Naive thymus-derived CD4-positive, alpha-beta T cell (primary cell): ENCODE measurements around the gene POLR2J. TPM values are rescaled to one million over a fixed set of nuclear protein-coding genes. Genes with fewer than 3 reads are reported as not detected.

Experiments used
- ATAC-seq: fragments of 150-1000 bp; cut with Tn5 transposase; 2 replicates; pipeline ENCODE4 v1.10.0; 2021; ENCODE audit warnings: mild to moderate bottlenecking, moderate library complexity
- CTCF ChIA-PET: fragments of 350-600 bp; sonication (Branson Sonifier 250); formaldehyde crosslinking; loops from one replicate; lab custom pipeline; 2021; ENCODE audit warnings: antibody characterized with exemption; lab: Charles Lee
- POLR2A ChIA-PET: fragments of 350-600 bp; sonication (Branson Sonifier 250); formaldehyde crosslinking; loops from one replicate; lab custom pipeline; 2021; ENCODE audit warnings: antibody characterized with exemption, inconsistent platforms; lab: Charles Lee
- DNase-seq, 9 donors: peaks; one replicate each; pipeline versions ENCODE4 v3.0.0 to v3.0.0-alpha.2; 2020 to 2022; ENCODE audit warnings: mixed read lengths in 1 of 9
- H3K27ac ChIP-seq: one replicate; pipeline ENCODE4 v1.7.0; 2013; ENCODE audit warnings: mild to moderate bottlenecking, low read depth, low read length, moderate library complexity
- H3K27me3 ChIP-seq, 2 donors: one replicate each; pipeline ENCODE4 v1.7.0; 2013; ENCODE audit warnings: low read length in 2 of 2, mild to moderate bottlenecking in 2 of 2, moderate library complexity in 2 of 2; ENCODE audit not compliant: control insufficient read depth in 2 of 2, insufficient read depth in 2 of 2
- H3K36me3 ChIP-seq, 3 experiments: 1 replicate in 2 of 3; 2 replicates in 1 of 3; pipeline ENCODE4 v1.7.0; 2013; ENCODE audit warnings: low read length in 3 of 3, mild to moderate bottlenecking in 3 of 3, moderate library complexity in 1 of 3; ENCODE audit not compliant: insufficient read depth in 3 of 3, control insufficient read depth in 2 of 3
- H3K4me1 ChIP-seq, 2 donors: one replicate each; pipeline ENCODE4 v1.7.0; 2013; ENCODE audit warnings: low read length in 2 of 2, mild to moderate bottlenecking in 2 of 2, moderate library complexity in 1 of 2; ENCODE audit not compliant: control insufficient read depth in 2 of 2, insufficient read depth in 2 of 2
- H3K4me3 ChIP-seq: 2 replicates; pipeline ENCODE4 v1.7.0; 2013; ENCODE audit warnings: mild to moderate bottlenecking, low read length
- H3K9me3 ChIP-seq, 3 experiments: 1 replicate in 2 of 3; 2 replicates in 1 of 3; pipeline ENCODE4 v1.7.0; 2013; ENCODE audit warnings: low read length in 3 of 3; ENCODE audit not compliant: control insufficient read depth in 2 of 3
- H3K27ac Mint-ChIP-seq, 9 donors: one replicate each; pipeline ENCODE4 v1.8.0; 2020 to 2022; ENCODE audit warnings: mixed read lengths in 9 of 9, mild to moderate bottlenecking in 8 of 9, moderate library complexity in 5 of 9, inconsistent platforms in 2 of 9
- H3K27me3 Mint-ChIP-seq, 5 donors: one replicate each; pipeline ENCODE4 v1.8.0; 2021 to 2022; ENCODE audit warnings: mixed read lengths in 5 of 5, mild to moderate bottlenecking in 1 of 5
- H3K36me3 Mint-ChIP-seq, 5 donors: one replicate each; pipeline ENCODE4 v1.8.0; 2020 to 2022; ENCODE audit warnings: mixed read lengths in 5 of 5, mild to moderate bottlenecking in 3 of 5, inconsistent platforms in 1 of 5
- H3K4me1 Mint-ChIP-seq, 7 donors: one replicate each; pipeline ENCODE4 v1.8.0; 2020 to 2022; ENCODE audit warnings: mixed read lengths in 7 of 7, mild to moderate bottlenecking in 3 of 7, inconsistent platforms in 1 of 7
- H3K4me3 Mint-ChIP-seq, 10 donors: one replicate each; pipeline ENCODE4 v1.8.0; 2020 to 2022; ENCODE audit warnings: mild to moderate bottlenecking in 10 of 10, mixed read lengths in 10 of 10, moderate library complexity in 6 of 10, inconsistent platforms in 2 of 10
- H3K9me3 Mint-ChIP-seq, 11 donors: one replicate each; pipeline ENCODE4 v1.8.0; 2020 to 2022; ENCODE audit warnings: mixed read lengths in 11 of 11, mild to moderate bottlenecking in 4 of 11, inconsistent platforms in 1 of 11, moderate library complexity in 1 of 11
- intact Hi-C, 2 donors: fragments of 100-400 bp; cut with micrococcal nuclease; formaldehyde crosslinking; loops; one replicate each; pipeline ENCODE4 v1.15.1; 2023
- polyA plus RNA-seq, 2 donors: library from polyadenylated mRNA; unstranded; fragments of 300-500 nt; fragmentation: Illumina TruSeq; gene quantifications; one replicate each; pipeline ENCODE4 v1.2.3, GENCODE V29; 2021
- total RNA-seq, 6 experiments: library from RNA in 5 of 6; stranded (reverse) in 5 of 6; gene quantifications; 1 replicate in 5 of 6; 2 replicates in 1 of 6; pipeline ENCODE4 v1.2.3 and lab custom pipeline; 2021 to 2026

POLR2J gene
- total and polyA plus RNA-seq, 7 experiments from 2014 or later = 36.9 to 109 (median 43.3) TPM

GRCh38 chr7:102466097-102466496, 12.6 kb downstream of the POLR2J start:
- no peaks in the 10 kb centered on the region for H3K27me3 Mint-ChIP-seq
- peaks cover 0 to 40% (median 0%) of the 10 kb centered on the region in 3 experiments for H3K36me3 ChIP-seq
- H3K36me3 Mint-ChIP-seq = peaks cover 0 to 6% (median 0%) of the 10 kb centered on the region in 5 donors
- H3K9me3 ChIP-seq = no peaks in the 10 kb centered on the region
- H3K4me3 Mint-ChIP-seq = peak overlapping the region; percentile 82 to 95 (median 89)
- H3K27ac ChIP-seq = no peak overlapping the region
- H3K27ac Mint-ChIP-seq = peak overlapping the region in 4 of 9 donors; percentile 43 to 85 (median 56)
- no peak overlapping the region for H3K4me3 ChIP-seq
- H3K4me1 Mint-ChIP-seq = peaks cover 20 to 41% (median 33%) of the 10 kb centered on the region in 7 donors
- DNase-seq (no peak), ATAC-seq (no peak)
- ChIA-PET POLR2A (interaction anchor here (0.6 to 3.2 kb wide), 7 partner anchors 32 to 70 kb away, joined by 3 to 28 read pairs (median 6); partner anchors contain the start of gene PRKRIP1), CTCF (interaction anchor here (0.6 to 2.5 kb wide), 12 partner anchors 11 to 1605 kb away, joined by 3 to 21 read pairs (median 4); partner anchors contain the start of gene PRKRIP1)
- peaks cover 19 to 22% of the 10 kb centered on the region in 2 donors for H3K4me1 ChIP-seq
- no peaks in the 10 kb centered on the region for H3K27me3 ChIP-seq
- intact Hi-C loops = loop anchor here (5.0 to 10.0 kb wide), 2 partner anchors 181 to 189 kb away; partner anchors contain the start of gene SH2B2 (in 1 of the 2)
- H3K9me3 Mint-ChIP-seq = no peaks in the 10 kb centered on the region

GRCh38 chr7:102464577-102465280, 14.0 kb downstream of the POLR2J start, which contains the start of the genes ALKBH4 and LRWD1:
TSS of gene ALKBH4 (minus strand) at chr7:102464863. CDS start at chr7:102464836, 27 bp downstream.
TSS of gene LRWD1 (plus strand) at chr7:102464984. CDS start at chr7:102465081, 97 bp downstream.
- H3K9me3 Mint-ChIP-seq = no peaks in the 10 kb centered on the region
- H3K4me1 Mint-ChIP-seq = peaks cover 20 to 46% (median 37%) of the 10 kb centered on the region in 7 donors
- Histone ChIP-seq H3K9me3 (no peaks in the 10 kb centered on the region), H3K4me1 (peaks cover 19 to 22% of the 10 kb centered on the region in 2 donors), H3K27ac (peak within 1 kb of the TSS; percentile 84), H3K36me3 (peaks cover 0 to 38% (median 0%) of the 10 kb centered on the region in 3 experiments), H3K27me3 (no peaks in the 10 kb centered on the region), H3K4me3 (peak within 1 kb of the TSS; percentile 99)
- intact Hi-C loops = loop anchor here (1.0 to 10.0 kb wide), 10 partner anchors 30 to 187 kb away; partner anchors contain the start of genes PRKRIP1 (in 2 of the 2), SH2B2 (in 2 of the 2) and ORAI2 (in 1 of the 2)
- H3K27me3 Mint-ChIP-seq = no peaks in the 10 kb centered on the region
- CTCF ChIA-PET = interaction anchor here (0.9 to 2.2 kb wide), 10 partner anchors 14 to 72 kb away, joined by 3 to 13 read pairs (median 4); no protein-coding TSS in a partner anchor
- H3K36me3 Mint-ChIP-seq = peaks cover 0 to 6% (median 0%) of the 10 kb centered on the region in 5 donors
- POLR2A ChIA-PET = interaction anchor here (0.8 to 3.2 kb wide), 9 partner anchors 9 to 68 kb away, joined by 3 to 28 read pairs (median 6); partner anchors contain the start of genes ORAI2 and PRKRIP1
- H3K4me3 Mint-ChIP-seq = peak within 1 kb of the TSS; percentile 82 to 95 (median 90)
- DNase-seq (peak; percentile 84 to 99 (median 91)), ATAC-seq (peak; percentile 99)
- H3K27ac Mint-ChIP-seq = peak within 1 kb of the TSS; percentile 54 to 90 (median 79)

- ChIA-PET POLR2A (interaction anchor here (1.0 to 3.2 kb wide), 7 partner anchors 9 to 68 kb away, joined by 3 to 28 read pairs (median 6); partner anchors contain the start of genes ORAI2 and PRKRIP1), CTCF (interaction anchor here (0.9 to 1.4 kb wide), 7 partner anchors 13 to 59 kb away, joined by 3 to 7 read pairs (median 4); no protein-coding TSS in a partner anchor)
- peak overlapping the region; percentile 82 to 95 (median 90) for H3K4me3 Mint-ChIP-seq
- H3K36me3 Mint-ChIP-seq = peaks cover 0 to 6% (median 0%) of the 10 kb centered on the region in 5 donors
- H3K4me1 Mint-ChIP-seq = peaks cover 20 to 46% (median 37%) of the 10 kb centered on the region in 7 donors
- no peaks in the 10 kb centered on the region for H3K9me3 Mint-ChIP-seq
- Histone ChIP-seq H3K4me3 (peak overlapping the region; percentile 99), H3K9me3 (no peaks in the 10 kb centered on the region), H3K27ac (peak overlapping the region; percentile 84), H3K36me3 (peaks cover 0 to 38% (median 0%) of the 10 kb centered on the region in 3 experiments), H3K27me3 (no peaks in the 10 kb centered on the region), H3K4me1 (peaks cover 19 to 22% of the 10 kb centered on the region in 2 donors)
- intact Hi-C loops = loop anchor here (1.0 to 10.0 kb wide), 8 partner anchors 29 to 179 kb away; partner anchors contain the start of genes PRKRIP1 (in 2 of the 2), SH2B2 (in 2 of the 2) and ORAI2 (in 1 of the 2)
- peak overlapping the region; percentile 28 to 90 (median 78) for H3K27ac Mint-ChIP-seq
- ATAC-seq (no peak), DNase-seq (no peak)
- no peaks in the 10 kb centered on the region for H3K27me3 Mint-ChIP-seq
Measured at GRCh38 chr7:102463841-102464576, 14.7 kb downstream of the POLR2J start.

GRCh38 chr7:102460467-102460866, 18.3 kb downstream of the POLR2J start:
- Mint-ChIP-seq H3K27ac (peak overlapping the region in 2 of 9 donors; percentile 21 to 59), H3K4me3 (no peak overlapping the region), H3K36me3 (peaks cover 0 to 2% (median 0%) of the 10 kb centered on the region in 5 donors), H3K4me1 (peaks cover 20 to 28% (median 22%) of the 10 kb centered on the region in 7 donors), H3K9me3 (no peaks in the 10 kb centered on the region), H3K27me3 (no peaks in the 10 kb centered on the region)
- DNase-seq = no peak
- intact Hi-C loops = loop anchor here (5.0 to 10.0 kb wide), 2 partner anchors 173 to 176 kb away; partner anchors contain the start of gene SH2B2 (in 2 of the 2)
- peaks cover 0 to 55% (median 0%) of the 10 kb centered on the region in 3 experiments for H3K36me3 ChIP-seq
- H3K27me3 ChIP-seq = no peaks in the 10 kb centered on the region
- no peak overlapping the region for H3K4me3 ChIP-seq
- CTCF ChIA-PET = interaction anchor here (1.0 to 1.7 kb wide), 2 partner anchors 30 to 56 kb away, joined by 3 to 4 read pairs; no protein-coding TSS in a partner anchor
- H3K4me1 ChIP-seq = peaks cover 9 to 12% of the 10 kb centered on the region in 2 donors
- H3K9me3 ChIP-seq = no peaks in the 10 kb centered on the region
- no peak for ATAC-seq
- POLR2A ChIA-PET = no interaction called here
- no peak overlapping the region for H3K27ac ChIP-seq

- H3K4me3 ChIP-seq = no peak overlapping the region
- Mint-ChIP-seq H3K27me3 (no peaks in the 10 kb centered on the region), H3K4me1 (peaks cover 15 to 26% (median 20%) of the 10 kb centered on the region in 7 donors), H3K36me3 (peaks cover 0 to 2% (median 0%) of the 10 kb centered on the region in 5 donors), H3K9me3 (no peaks in the 10 kb centered on the region), H3K27ac (no peak overlapping the region), H3K4me3 (no peak overlapping the region)
- peaks cover 9% of the 10 kb centered on the region in 2 donors for H3K4me1 ChIP-seq
- no peaks in the 10 kb centered on the region for H3K9me3 ChIP-seq
- H3K36me3 ChIP-seq = peaks cover 0 to 49% (median 0%) of the 10 kb centered on the region in 3 experiments
- no peaks in the 10 kb centered on the region for H3K27me3 ChIP-seq
- ChIA-PET CTCF (interaction anchor here (1.7 kb wide), 1 partner anchor 55 kb away, joined by 4 read pairs; no protein-coding TSS in a partner anchor), POLR2A (interaction anchor here (1.1 kb wide), 1 partner anchor 33 kb away, joined by 3 read pairs; no protein-coding TSS in a partner anchor)
- no peak overlapping the region for H3K27ac ChIP-seq
- intact Hi-C loops = no loop called here
- no peak for DNase-seq
- ATAC-seq = no peak
Measured at GRCh38 chr7:102459221-102459844, 19.4 kb downstream of the POLR2J start.
